SK-N-MC (cell line): ENCODE data around the gene GPC6.

Experiments
- DNase-seq: peaks from one replicate; pipeline ENCODE4 v3.0.0-alpha.2; 2011; ENCODE audit warnings: low read depth, low spot score
- H3K27ac ChIP-seq: fragments of 200-600 bp; sonication (generic); 2 replicates; pipeline ENCODE4 v1.5.1; 2016; ENCODE audit warnings: mixed run types
- H3K36me3 ChIP-seq: fragments of 200-600 bp; sonication (generic); 2 replicates; pipeline ENCODE4 v1.6.1; 2017; ENCODE audit warnings: antibody characterized with exemption, low read length, mixed read lengths; ENCODE audit not compliant: insufficient read depth
- H3K4me3 ChIP-seq: fragments of 200-600 bp; sonication (generic); 2 replicates; pipeline ENCODE4 v1.5.1; 2016
- H3K9ac ChIP-seq: fragments of 200-600 bp; sonication (generic); 2 replicates; pipeline ENCODE4 v1.8.0; 2017; ENCODE audit warnings: mixed run types, mixed read lengths; ENCODE audit not compliant: insufficient read length
- H3K9me3 ChIP-seq: fragments of 200-600 bp; sonication (generic); 2 replicates; pipeline ENCODE4 v1.6.1; 2017; ENCODE audit warnings: low read depth, mild to moderate bottlenecking, antibody characterized with exemption, low read length, moderate library complexity, mixed read lengths
- EZH2 ChIP-seq: fragments of 200-600 bp; sonication (generic); IDR thresholded peaks from one replicate; pipeline ENCODE4 v1.6.1; 2017; ENCODE audit warnings: antibody characterized with exemption
- FOXP2 ChIP-seq: optimal IDR thresholded peaks from 2 replicates; pipeline ENCODE3; 2011; ENCODE audit warnings: mild to moderate bottlenecking, moderate library complexity; ENCODE audit not compliant: insufficient read depth; ENCODE audit errors: extremely low read length, control extremely low read depth
- POLR2AphosphoS5 ChIP-seq: IDR thresholded peaks from 2 replicates; pipeline ENCODE4 v1.6.1; 2012; ENCODE audit warnings: mild to moderate bottlenecking, low read depth, low read length, borderline replicate concordance

Gene GPC6

GRCh38 chr13:93987458-93987857, 760.9 kb downstream of the GPC6 start:
- no peak for TF ChIP-seq POLR2AphosphoS5
- no peak for TF ChIP-seq EZH2
- no peak for TF ChIP-seq FOXP2
- H3K27ac ChIP-seq = no peak overlapping the region

GRCh38 chr13:93991569-93991968, 765.0 kb downstream of the GPC6 start:
- TF ChIP-seq FOXP2 = no peak
- no peak for TF ChIP-seq EZH2
- TF ChIP-seq POLR2AphosphoS5 = no peak
- no peak for DNase-seq
- Histone ChIP-seq H3K9me3 (no peaks in the 10 kb centered on the region), H3K27ac (no peak overlapping the region), H3K4me3 (no peak overlapping the region), H3K36me3 (no peaks in the 10 kb centered on the region), H3K9ac (no peak overlapping the region)

More at GRCh38 chr13:93987458-93987857, 760.9 kb downstream of the GPC6 start:
- no peak overlapping the region for H3K4me3 ChIP-seq
- no peaks in the 10 kb centered on the region for H3K9me3 ChIP-seq
- H3K9ac ChIP-seq = no peak overlapping the region
- H3K36me3 ChIP-seq = no peaks in the 10 kb centered on the region
- no peak for DNase-seq

GRCh38 chr13:93996481-93996880, 769.9 kb downstream of the GPC6 start:
- H3K4me3 ChIP-seq = no peak overlapping the region
- DNase-seq = no peak
- no peak overlapping the region for H3K9ac ChIP-seq
- H3K9me3 ChIP-seq = no peaks in the 10 kb centered on the region
- H3K36me3 ChIP-seq = no peaks in the 10 kb centered on the region
- TF ChIP-seq EZH2 = no peak
- TF ChIP-seq FOXP2 = no peak
- TF ChIP-seq POLR2AphosphoS5 = no peak
- H3K27ac ChIP-seq = no peak overlapping the region

GRCh38 chr13:94006296-94006695, 779.7 kb downstream of the GPC6 start:
- Histone ChIP-seq H3K9ac (no peak overlapping the region), H3K27ac (no peak overlapping the region), H3K4me3 (no peak overlapping the region), H3K36me3 (no peaks in the 10 kb centered on the region), H3K9me3 (no peaks in the 10 kb centered on the region)
- TF ChIP-seq POLR2AphosphoS5 (no peak), EZH2 (no peak), FOXP2 (no peak)
- DNase-seq = no peak

GRCh38 chr13:94007072-94007471, 780.5 kb downstream of the GPC6 start:
- no peaks in the 10 kb centered on the region for H3K9me3 ChIP-seq
- DNase-seq = no peak
- H3K27ac ChIP-seq = no peak overlapping the region
- H3K9ac ChIP-seq = no peak overlapping the region
- TF ChIP-seq FOXP2 (no peak), POLR2AphosphoS5 (no peak), EZH2 (no peak)
- H3K36me3 ChIP-seq = no peaks in the 10 kb centered on the region
- H3K4me3 ChIP-seq = no peak overlapping the region

GRCh38 chr13:94009701-94010100, 783.1 kb downstream of the GPC6 start:
- H3K27ac ChIP-seq = no peak overlapping the region
- TF ChIP-seq EZH2 (no peak), FOXP2 (no peak), POLR2AphosphoS5 (no peak)
- no peaks in the 10 kb centered on the region for H3K36me3 ChIP-seq
- no peak overlapping the region for H3K9ac ChIP-seq
- DNase-seq = no peak
- no peak overlapping the region for H3K4me3 ChIP-seq
- no peaks in the 10 kb centered on the region for H3K9me3 ChIP-seq

GRCh38 chr13:94014461-94014860, 787.9 kb downstream of the GPC6 start:
- H3K36me3 ChIP-seq = no peaks in the 10 kb centered on the region
- no peak for TF ChIP-seq POLR2AphosphoS5
- no peak for TF ChIP-seq FOXP2
- TF ChIP-seq EZH2 = no peak
- no peaks in the 10 kb centered on the region for H3K9me3 ChIP-seq
- 0 out of 2 replicates have a peak overlapping the region, but pooled peaks have one; percentile 3 for H3K4me3 ChIP-seq
- DNase-seq = no peak
- peak overlapping the region; percentile 82 for H3K27ac ChIP-seq
- no peak overlapping the region for H3K9ac ChIP-seq

GRCh38 chr13:94020426-94020825, 793.8 kb downstream of the GPC6 start:
- no peak overlapping the region for H3K27ac ChIP-seq
- H3K4me3 ChIP-seq = no peak overlapping the region
- TF ChIP-seq EZH2 (no peak), FOXP2 (no peak), POLR2AphosphoS5 (no peak)
- H3K9ac ChIP-seq = no peak overlapping the region
- no peaks in the 10 kb centered on the region for H3K36me3 ChIP-seq
- 0 out of 2 replicates have a peak, but pooled peaks cover 3% of the 10 kb centered on the region for H3K9me3 ChIP-seq
- no peak for DNase-seq

GRCh38 chr13:94020833-94021232, 794.2 kb downstream of the GPC6 start:
- TF ChIP-seq FOXP2 (no peak), EZH2 (no peak), POLR2AphosphoS5 (no peak)
- Histone ChIP-seq H3K36me3 (no peaks in the 10 kb centered on the region), H3K9me3 (0 out of 2 replicates have a peak, but pooled peaks cover 3% of the 10 kb centered on the region), H3K4me3 (no peak overlapping the region), H3K9ac (no peak overlapping the region), H3K27ac (no peak overlapping the region)
- DNase-seq = no peak
